Measurements from ENCODE around the gene HECW1.

DNA sequence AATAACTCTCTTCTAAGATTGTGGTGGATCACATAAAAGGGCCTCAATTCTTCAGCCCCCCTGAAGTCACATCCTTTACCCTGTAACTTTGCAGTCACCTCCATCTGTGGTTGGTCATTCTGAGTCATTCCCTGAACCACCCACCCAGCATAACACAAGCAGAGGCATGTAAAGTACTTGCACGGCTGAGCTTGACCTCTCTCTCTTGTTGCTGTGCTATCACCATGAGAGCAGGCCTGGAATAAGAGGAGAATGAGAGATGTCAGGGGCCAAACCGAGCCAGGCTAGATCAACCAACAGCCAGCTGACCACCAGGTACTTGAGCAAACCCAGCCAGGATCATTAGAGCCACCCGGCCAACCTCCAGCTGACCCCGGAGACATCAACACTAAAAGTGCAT lies 457.0 kb downstream of the HECW1 start:
- TF ChIP-seq EZH2 (IDR thresholded peaks at IDR 0.05; ENCODE audit: borderline replicate concordance, insufficient read depth, low read depth, low read length, poor library complexity, severe bottlenecking) (no peak), CTCF (IDR thresholded peaks at IDR 0.05) (no peak)

Data from B cell (primary cell).